ENCODE data around the gene LRP1-AS.

LRP1-AS gene

GRCh38 chr12:57173683-57174082 is 26.3 kb upstream of the LRP1-AS start:
- H3K4me3 ChIP-seq = no peak overlapping the region
- H3K27me3 ChIP-seq = no peaks in the 10 kb centered on the region
- H3K4me1 ChIP-seq = peaks cover 0 to 19% (median 6%) of the 10 kb centered on the region in 4 donors
- no peak for TF ChIP-seq CTCF (IDR thresholded peaks at IDR 0.05)
- peak overlapping the region in 1 of 2 donors; percentile 31 for H3K27ac ChIP-seq
- DNase-seq = no peak
- H3K36me3 ChIP-seq = peaks cover 60 to 100% (median 82%) of the 10 kb centered on the region in 3 donors
- intact Hi-C loops (cut with DNase I; ENCODE audit: low total_unique reads) = no loop called here
- H3K9me3 ChIP-seq = no peaks in the 10 kb centered on the region

- intact Hi-C loops (cut with DNase I; ENCODE audit: low total_unique reads) = no loop called here
- Histone ChIP-seq H3K27me3 (no peaks in the 10 kb centered on the region), H3K9me3 (no peaks in the 10 kb centered on the region), H3K36me3 (peaks cover 60 to 100% (median 82%) of the 10 kb centered on the region in 3 donors), H3K27ac (peak overlapping the region in 1 of 2 donors; percentile 37), H3K4me3 (no peak overlapping the region), H3K4me1 (peaks cover 0 to 19% (median 6%) of the 10 kb centered on the region in 4 donors)
- TF ChIP-seq CTCF (IDR thresholded peaks at IDR 0.05) = peak; percentile 57 to 61
- DNase-seq = no peak
Measured at GRCh38 chr12:57173089-57173488, 25.7 kb upstream of the LRP1-AS start.

- H3K27ac ChIP-seq = peak overlapping the region in 1 of 2 donors; percentile 37
- TF ChIP-seq CTCF (IDR thresholded peaks at IDR 0.05) = no peak
- H3K27me3 ChIP-seq = no peaks in the 10 kb centered on the region
- H3K36me3 ChIP-seq = peaks cover 60 to 100% (median 82%) of the 10 kb centered on the region in 3 donors
- no peaks in the 10 kb centered on the region for H3K9me3 ChIP-seq
- no peak overlapping the region for H3K4me3 ChIP-seq
- H3K4me1 ChIP-seq = peaks cover 0 to 19% (median 6%) of the 10 kb centered on the region in 4 donors
- DNase-seq = peak in 1 of 2 donors; percentile 58
- intact Hi-C loops (cut with DNase I; ENCODE audit: low total_unique reads) = no loop called here
Measured at GRCh38 chr12:57171668-57172067, 24.2 kb upstream of the LRP1-AS start.

GRCh38 chr12:57170927-57171326 is 23.5 kb upstream of the LRP1-AS start:
- no peak overlapping the region for H3K4me3 ChIP-seq
- no peaks in the 10 kb centered on the region for H3K27me3 ChIP-seq
- DNase-seq = no peak
- H3K9me3 ChIP-seq = no peaks in the 10 kb centered on the region
- TF ChIP-seq CTCF (IDR thresholded peaks at IDR 0.05) = no peak
- intact Hi-C loops (cut with DNase I; ENCODE audit: low total_unique reads) = no loop called here
- H3K27ac ChIP-seq = peak overlapping the region in 1 of 2 donors; percentile 37
- peaks cover 0 to 19% (median 6%) of the 10 kb centered on the region in 4 donors for H3K4me1 ChIP-seq
- peaks cover 60 to 100% (median 82%) of the 10 kb centered on the region in 3 donors for H3K36me3 ChIP-seq

GRCh38 chr12:57170408-57170807 is 23.0 kb upstream of the LRP1-AS start:
- Histone ChIP-seq H3K27me3 (no peaks in the 10 kb centered on the region), H3K36me3 (peaks cover 63 to 100% (median 82%) of the 10 kb centered on the region in 3 donors), H3K9me3 (no peaks in the 10 kb centered on the region), H3K27ac (peak overlapping the region in 1 of 2 donors; percentile 37), H3K4me1 (peaks cover 0 to 16% (median 3%) of the 10 kb centered on the region in 4 donors), H3K4me3 (no peak overlapping the region)
- intact Hi-C loops (cut with DNase I; ENCODE audit: low total_unique reads) = no loop called here
- DNase-seq = no peak
- no peak for TF ChIP-seq CTCF (IDR thresholded peaks at IDR 0.05)

GRCh38 chr12:57169969-57170368 is 22.6 kb upstream of the LRP1-AS start:
- Histone ChIP-seq H3K27me3 (no peaks in the 10 kb centered on the region), H3K27ac (peak overlapping the region in 1 of 2 donors; percentile 37), H3K9me3 (no peaks in the 10 kb centered on the region), H3K36me3 (peaks cover 67 to 100% (median 85%) of the 10 kb centered on the region in 3 donors), H3K4me3 (no peak overlapping the region), H3K4me1 (peaks cover 0 to 12% (median under 1%) of the 10 kb centered on the region in 4 donors)
- TF ChIP-seq CTCF (IDR thresholded peaks at IDR 0.05) = no peak
- intact Hi-C loops (cut with DNase I; ENCODE audit: low total_unique reads) = no loop called here
- no peak for DNase-seq
